ENCODE measurements around the gene TOR1B.

Gene TOR1B

DNA sequence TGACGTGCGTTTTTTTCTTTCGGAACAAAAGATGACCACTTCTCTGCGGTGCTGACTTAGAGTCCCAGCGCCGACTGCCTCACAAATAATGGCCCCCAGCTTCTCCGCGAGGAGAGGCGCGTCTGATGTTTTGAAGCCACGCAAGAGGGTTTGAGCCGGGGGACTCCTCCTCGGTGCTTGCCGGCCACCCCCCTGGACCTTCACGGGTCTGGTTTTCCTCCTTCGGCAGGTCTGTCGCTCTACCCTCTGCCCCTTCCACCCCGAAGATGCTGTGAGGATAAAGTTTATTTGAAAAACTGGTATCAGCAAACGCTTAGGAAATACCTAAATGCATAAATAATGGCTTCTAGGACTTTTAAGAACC, 32.9 kb downstream of the TOR1B start:
- no peaks in the 10 kb centered on the region for H3K27me3 Mint-ChIP-seq (ENCODE audit: low read depth, poor library complexity)
- no peak overlapping the region for H3K27ac Mint-ChIP-seq
- no peak for DNase-seq
- H3K36me3 Mint-ChIP-seq (ENCODE audit: low read depth) = peaks cover 16% of the 10 kb centered on the region
- H3K4me3 Mint-ChIP-seq = peak overlapping the region; percentile 94
- H3K9me3 Mint-ChIP-seq = no peaks in the 10 kb centered on the region
- no peak for TF ChIP-seq CTCF (IDR thresholded peaks at IDR 0.05)
- H3K4me1 Mint-ChIP-seq = peaks cover 53% of the 10 kb centered on the region

- peak; percentile 26 for DNase-seq
- peak overlapping the region; percentile 36 for H3K27ac Mint-ChIP-seq
- peaks cover 53% of the 10 kb centered on the region for H3K4me1 Mint-ChIP-seq
Observed at GRCh38 chr9:129836311-129837007, 33.5 kb downstream of the TOR1B start.

DNA sequence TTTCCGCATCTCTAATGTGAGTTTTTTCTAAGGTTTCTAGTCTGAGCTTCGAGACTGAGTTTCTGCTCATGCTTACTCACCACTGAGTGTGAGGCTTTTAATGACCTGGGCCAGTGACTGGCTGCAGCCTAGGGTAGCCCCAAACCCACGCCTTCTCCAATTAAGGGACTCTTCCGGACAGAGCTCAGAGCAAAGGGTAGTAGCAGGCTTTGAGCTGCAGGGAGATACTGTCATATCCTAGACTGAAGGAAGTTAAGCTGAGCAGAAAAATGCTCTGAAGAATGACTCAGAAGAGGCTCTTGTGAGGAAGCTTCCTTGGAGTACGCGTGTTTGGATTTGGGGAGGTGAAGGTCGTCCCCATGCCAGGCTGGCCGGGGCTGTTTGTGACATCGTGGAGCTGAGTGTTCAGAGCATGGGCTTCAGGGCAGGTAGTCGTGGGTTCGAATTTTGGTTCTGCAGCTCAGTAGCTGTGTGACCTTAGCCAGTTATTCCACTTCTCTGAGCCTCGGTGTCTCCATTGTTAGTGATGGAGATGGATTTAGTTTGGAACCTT, 35.8 kb downstream of the TOR1B start:
- Mint-ChIP-seq H3K4me1 (peaks cover 47% of the 10 kb centered on the region), H3K27ac (peak overlapping the region; percentile 39), H3K9me3 (no peaks in the 10 kb centered on the region), H3K4me3 (no peak overlapping the region), H3K27me3 (ENCODE audit: low read depth, poor library complexity) (no peaks in the 10 kb centered on the region), H3K36me3 (ENCODE audit: low read depth) (peaks cover 11% of the 10 kb centered on the region)
- DNase-seq = no peak
- TF ChIP-seq CTCF (IDR thresholded peaks at IDR 0.05) = no peak

More at GRCh38 chr9:129836311-129837007, 33.5 kb downstream of the TOR1B start:
- peak overlapping the region; percentile 94 for H3K4me3 Mint-ChIP-seq
- H3K36me3 Mint-ChIP-seq (ENCODE audit: low read depth) = peaks cover 19% of the 10 kb centered on the region
- H3K27me3 Mint-ChIP-seq (ENCODE audit: low read depth, poor library complexity) = no peaks in the 10 kb centered on the region
- TF ChIP-seq CTCF (IDR thresholded peaks at IDR 0.05) = no peak
- H3K9me3 Mint-ChIP-seq = no peaks in the 10 kb centered on the region

GRCh38 chr9:129839324-129840023, 36.5 kb downstream of the TOR1B start:
- DNase-seq = no peak
- Mint-ChIP-seq H3K9me3 (no peaks in the 10 kb centered on the region), H3K4me1 (peaks cover 40% of the 10 kb centered on the region), H3K4me3 (no peak overlapping the region), H3K27me3 (ENCODE audit: low read depth, poor library complexity) (no peaks in the 10 kb centered on the region), H3K36me3 (ENCODE audit: low read depth) (peaks cover 11% of the 10 kb centered on the region), H3K27ac (no peak overlapping the region)
- no peak for TF ChIP-seq CTCF (IDR thresholded peaks at IDR 0.05)

DNA sequence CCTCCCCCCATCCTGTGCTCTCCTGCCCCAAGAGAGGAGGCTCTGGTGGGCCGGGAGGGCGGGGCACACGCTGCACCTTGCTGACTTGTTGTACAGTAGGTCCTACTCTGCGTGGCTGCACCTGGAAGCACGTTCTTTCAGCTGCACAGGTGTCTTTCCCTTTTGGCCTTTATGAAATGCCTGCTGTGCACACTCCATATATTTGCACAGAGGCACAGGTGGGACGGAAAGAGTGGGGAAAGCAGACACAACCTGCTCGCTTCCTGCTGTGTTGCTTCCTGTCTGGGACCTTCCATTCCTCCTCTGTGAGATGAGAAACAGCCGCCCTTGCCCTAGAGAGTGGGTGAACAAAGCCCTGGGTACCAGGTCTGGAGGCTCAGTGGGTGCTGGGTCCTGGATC, 37.0 kb downstream of the TOR1B start:
- TF ChIP-seq CTCF (IDR thresholded peaks at IDR 0.05) = no peak
- H3K27ac Mint-ChIP-seq = no peak overlapping the region
- H3K9me3 Mint-ChIP-seq = no peaks in the 10 kb centered on the region
- no peak for DNase-seq
- H3K4me1 Mint-ChIP-seq = peaks cover 34% of the 10 kb centered on the region
- no peak overlapping the region for H3K4me3 Mint-ChIP-seq
- H3K36me3 Mint-ChIP-seq (ENCODE audit: low read depth) = peaks cover 11% of the 10 kb centered on the region
- no peaks in the 10 kb centered on the region for H3K27me3 Mint-ChIP-seq (ENCODE audit: low read depth, poor library complexity)
